ENCODE measurements around the gene RAB40AL.

The RAB40AL gene

DNA sequence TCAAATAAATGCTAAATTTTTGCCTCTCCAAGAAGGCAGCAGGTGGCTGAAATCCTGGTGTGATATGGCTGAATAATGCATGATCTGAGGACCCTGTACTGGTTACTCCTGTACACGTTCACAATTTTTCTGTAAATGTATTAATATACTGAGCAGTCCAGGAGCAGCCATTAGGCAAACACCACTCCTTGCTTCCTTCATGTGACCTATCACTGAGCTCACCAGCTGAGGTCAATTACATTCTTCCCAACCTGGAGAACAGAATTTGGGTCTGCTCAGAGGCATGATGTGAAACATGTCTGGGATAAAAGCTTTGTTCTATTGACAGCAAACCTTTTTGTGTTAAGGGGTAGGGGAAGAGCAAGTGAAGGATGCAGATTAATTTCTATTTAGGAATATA lies 26.9 kb downstream of the RAB40AL start:
- TF ChIP-seq EP300 (IDR thresholded peaks at IDR 0.05; ENCODE audit: borderline replicate concordance) = no peak
- TF ChIP-seq TAF1 (IDR thresholded peaks at IDR 0.05; ENCODE audit: low read depth) = no peak
- TF ChIP-seq CEBPB (IDR thresholded peaks at IDR 0.05) = no peak
- no peak for TF ChIP-seq EGR1 (IDR thresholded peaks at IDR 0.05)
- TF ChIP-seq, protein P1, sequence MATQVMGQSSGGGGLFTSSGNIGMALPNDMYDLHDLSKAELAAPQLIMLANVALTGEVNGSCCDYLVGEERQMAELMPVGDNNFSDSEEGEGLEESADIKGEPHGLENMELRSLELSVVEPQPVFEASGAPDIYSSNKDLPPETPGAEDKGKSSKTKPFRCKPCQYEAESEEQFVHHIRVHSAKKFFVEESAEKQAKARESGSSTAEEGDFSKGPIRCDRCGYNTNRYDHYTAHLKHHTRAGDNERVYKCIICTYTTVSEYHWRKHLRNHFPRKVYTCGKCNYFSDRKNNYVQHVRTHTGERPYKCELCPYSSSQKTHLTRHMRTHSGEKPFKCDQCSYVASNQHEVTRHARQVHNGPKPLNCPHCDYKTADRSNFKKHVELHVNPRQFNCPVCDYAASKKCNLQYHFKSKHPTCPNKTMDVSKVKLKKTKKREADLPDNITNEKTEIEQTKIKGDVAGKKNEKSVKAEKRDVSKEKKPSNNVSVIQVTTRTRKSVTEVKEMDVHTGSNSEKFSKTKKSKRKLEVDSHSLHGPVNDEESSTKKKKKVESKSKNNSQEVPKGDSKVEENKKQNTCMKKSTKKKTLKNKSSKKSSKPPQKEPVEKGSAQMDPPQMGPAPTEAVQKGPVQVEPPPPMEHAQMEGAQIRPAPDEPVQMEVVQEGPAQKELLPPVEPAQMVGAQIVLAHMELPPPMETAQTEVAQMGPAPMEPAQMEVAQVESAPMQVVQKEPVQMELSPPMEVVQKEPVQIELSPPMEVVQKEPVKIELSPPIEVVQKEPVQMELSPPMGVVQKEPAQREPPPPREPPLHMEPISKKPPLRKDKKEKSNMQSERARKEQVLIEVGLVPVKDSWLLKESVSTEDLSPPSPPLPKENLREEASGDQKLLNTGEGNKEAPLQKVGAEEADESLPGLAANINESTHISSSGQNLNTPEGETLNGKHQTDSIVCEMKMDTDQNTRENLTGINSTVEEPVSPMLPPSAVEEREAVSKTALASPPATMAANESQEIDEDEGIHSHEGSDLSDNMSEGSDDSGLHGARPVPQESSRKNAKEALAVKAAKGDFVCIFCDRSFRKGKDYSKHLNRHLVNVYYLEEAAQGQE (IDR thresholded peaks at IDR 0.05; ENCODE audit: low read depth) = no peak
- no peak for TF ChIP-seq RAD21 (IDR thresholded peaks at IDR 0.05; ENCODE audit: low read depth)
- TF ChIP-seq TEAD4 (IDR thresholded peaks at IDR 0.05) = no peak
- no peak for TF ChIP-seq YY1 (IDR thresholded peaks at IDR 0.05; ENCODE audit: low read depth)
- no peak for TF ChIP-seq TCF12 (IDR thresholded peaks at IDR 0.05; ENCODE audit: low read depth)
- TF ChIP-seq FOXM1 (IDR thresholded peaks at IDR 0.05; ENCODE audit: borderline replicate concordance, low read depth) = no peak
- no peak for TF ChIP-seq NFIC (IDR thresholded peaks at IDR 0.05)
- TF ChIP-seq CREB1 (IDR thresholded peaks at IDR 0.05; ENCODE audit: low read depth) = no peak
- TF ChIP-seq, protein P2, sequence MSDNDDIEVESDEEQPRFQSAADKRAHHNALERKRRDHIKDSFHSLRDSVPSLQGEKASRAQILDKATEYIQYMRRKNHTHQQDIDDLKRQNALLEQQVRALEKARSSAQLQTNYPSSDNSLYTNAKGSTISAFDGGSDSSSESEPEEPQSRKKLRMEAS (IDR thresholded peaks at IDR 0.05) = no peak
- TF ChIP-seq, protein P3, sequence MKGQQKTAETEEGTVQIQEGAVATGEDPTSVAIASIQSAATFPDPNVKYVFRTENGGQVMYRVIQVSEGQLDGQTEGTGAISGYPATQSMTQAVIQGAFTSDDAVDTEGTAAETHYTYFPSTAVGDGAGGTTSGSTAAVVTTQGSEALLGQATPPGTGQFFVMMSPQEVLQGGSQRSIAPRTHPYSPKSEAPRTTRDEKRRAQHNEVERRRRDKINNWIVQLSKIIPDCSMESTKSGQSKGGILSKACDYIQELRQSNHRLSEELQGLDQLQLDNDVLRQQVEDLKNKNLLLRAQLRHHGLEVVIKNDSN (IDR thresholded peaks at IDR 0.05) = no peak
- TF ChIP-seq ZBTB7A (IDR thresholded peaks at IDR 0.05; ENCODE audit: low read depth) = no peak

DNA sequence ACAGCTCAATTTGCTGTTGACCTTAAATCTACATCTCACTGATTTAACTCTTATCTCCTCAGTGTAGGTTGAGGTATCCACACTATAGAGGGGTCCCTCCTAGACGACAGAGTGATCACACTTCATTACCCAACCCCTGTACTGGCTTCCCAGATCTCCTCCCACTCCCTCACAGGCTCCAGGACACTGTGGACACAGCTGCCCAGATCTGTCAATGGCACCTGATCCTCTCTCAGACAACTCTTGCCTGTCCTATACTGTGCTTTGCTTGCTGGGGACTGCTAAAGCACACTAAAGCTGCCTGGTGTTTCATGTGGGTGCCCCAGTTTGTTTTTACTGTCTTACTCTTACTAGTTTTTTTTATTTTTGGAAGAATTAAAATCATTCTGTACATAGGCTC lies 27.9 kb downstream of the RAB40AL start:
- no peak for TF ChIP-seq NFIC (IDR thresholded peaks at IDR 0.05)
- TF ChIP-seq ZBTB7A (IDR thresholded peaks at IDR 0.05; ENCODE audit: low read depth) = no peak
- TF ChIP-seq TEAD4 (IDR thresholded peaks at IDR 0.05) = no peak
- no peak for TF ChIP-seq CREB1 (IDR thresholded peaks at IDR 0.05; ENCODE audit: low read depth)
- no peak for TF ChIP-seq TCF12 (IDR thresholded peaks at IDR 0.05; ENCODE audit: low read depth)
- TF ChIP-seq YY1 (IDR thresholded peaks at IDR 0.05; ENCODE audit: low read depth) = no peak
- TF ChIP-seq FOXM1 (IDR thresholded peaks at IDR 0.05; ENCODE audit: borderline replicate concordance, low read depth) = no peak
- TF ChIP-seq TAF1 (IDR thresholded peaks at IDR 0.05; ENCODE audit: low read depth) = no peak
- TF ChIP-seq RAD21 (IDR thresholded peaks at IDR 0.05; ENCODE audit: low read depth) = no peak
- TF ChIP-seq, protein P1 (IDR thresholded peaks at IDR 0.05; ENCODE audit: low read depth) = no peak
- TF ChIP-seq, protein P2 (IDR thresholded peaks at IDR 0.05) = no peak
- no peak for TF ChIP-seq EGR1 (IDR thresholded peaks at IDR 0.05)
- TF ChIP-seq, protein P3 (IDR thresholded peaks at IDR 0.05) = no peak

DNA sequence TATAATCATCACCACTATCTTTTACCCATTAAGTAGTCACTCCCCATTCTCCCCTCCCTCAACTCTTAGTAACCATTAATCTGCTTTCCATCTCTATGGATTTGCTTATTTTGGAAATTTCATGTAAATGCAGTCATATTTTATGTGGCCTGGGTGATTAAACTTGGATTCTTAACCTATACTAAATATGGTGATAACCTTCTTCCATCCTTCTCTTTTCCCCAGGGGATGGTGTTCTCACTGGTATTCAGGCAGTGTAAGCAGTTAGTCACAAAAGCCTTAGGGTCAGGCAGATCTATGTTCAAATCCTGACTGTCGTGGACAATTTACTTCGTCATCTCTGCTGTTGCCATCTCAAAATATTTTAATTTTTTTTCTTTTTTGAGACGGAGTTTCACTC lies 29.6 kb downstream of the RAB40AL start:
- TF ChIP-seq CREB1 (IDR thresholded peaks at IDR 0.05; ENCODE audit: low read depth) (no peak), YY1 (IDR thresholded peaks at IDR 0.05; ENCODE audit: low read depth) (no peak), TEAD4 (IDR thresholded peaks at IDR 0.05) (no peak), NFIC (IDR thresholded peaks at IDR 0.05) (no peak), EP300 (IDR thresholded peaks at IDR 0.05; ENCODE audit: borderline replicate concordance) (no peak), FOXM1 (IDR thresholded peaks at IDR 0.05; ENCODE audit: borderline replicate concordance, low read depth) (no peak), EGR1 (IDR thresholded peaks at IDR 0.05) (no peak), ZBTB7A (IDR thresholded peaks at IDR 0.05; ENCODE audit: low read depth) (no peak), TAF1 (IDR thresholded peaks at IDR 0.05; ENCODE audit: low read depth) (no peak), RAD21 (IDR thresholded peaks at IDR 0.05; ENCODE audit: low read depth) (no peak), TCF12 (IDR thresholded peaks at IDR 0.05; ENCODE audit: low read depth) (no peak)
- TF ChIP-seq, protein P3 (IDR thresholded peaks at IDR 0.05) = no peak
- TF ChIP-seq, protein P2 (IDR thresholded peaks at IDR 0.05) = no peak
- TF ChIP-seq, protein P1 (IDR thresholded peaks at IDR 0.05; ENCODE audit: low read depth) = no peak
